ENCODE results near the gene SNU13.

DNA sequence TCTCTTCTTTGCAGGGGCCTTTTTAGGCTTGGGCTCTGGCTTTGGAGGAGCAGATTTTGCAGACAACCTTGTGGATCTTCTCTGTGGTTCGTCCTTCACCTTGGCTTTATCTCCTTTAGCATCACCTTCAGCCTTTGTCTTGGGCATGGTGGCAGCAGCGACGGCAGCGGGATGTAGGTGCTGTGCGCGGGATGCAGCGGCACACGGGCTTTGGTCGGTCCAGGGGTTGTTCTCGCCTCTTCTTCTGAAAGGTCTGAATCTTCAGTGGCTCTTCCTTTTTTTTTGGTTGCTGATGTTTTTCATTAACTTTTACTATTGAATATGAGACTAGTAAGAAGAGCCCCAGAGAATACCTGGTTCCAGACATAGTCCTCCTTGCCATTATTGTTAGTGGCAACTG, 20.7 kb upstream of the SNU13 start:
- no peak for TF ChIP-seq POLR2A (IDR thresholded peaks at IDR 0.05)
- TF ChIP-seq, protein P1, sequence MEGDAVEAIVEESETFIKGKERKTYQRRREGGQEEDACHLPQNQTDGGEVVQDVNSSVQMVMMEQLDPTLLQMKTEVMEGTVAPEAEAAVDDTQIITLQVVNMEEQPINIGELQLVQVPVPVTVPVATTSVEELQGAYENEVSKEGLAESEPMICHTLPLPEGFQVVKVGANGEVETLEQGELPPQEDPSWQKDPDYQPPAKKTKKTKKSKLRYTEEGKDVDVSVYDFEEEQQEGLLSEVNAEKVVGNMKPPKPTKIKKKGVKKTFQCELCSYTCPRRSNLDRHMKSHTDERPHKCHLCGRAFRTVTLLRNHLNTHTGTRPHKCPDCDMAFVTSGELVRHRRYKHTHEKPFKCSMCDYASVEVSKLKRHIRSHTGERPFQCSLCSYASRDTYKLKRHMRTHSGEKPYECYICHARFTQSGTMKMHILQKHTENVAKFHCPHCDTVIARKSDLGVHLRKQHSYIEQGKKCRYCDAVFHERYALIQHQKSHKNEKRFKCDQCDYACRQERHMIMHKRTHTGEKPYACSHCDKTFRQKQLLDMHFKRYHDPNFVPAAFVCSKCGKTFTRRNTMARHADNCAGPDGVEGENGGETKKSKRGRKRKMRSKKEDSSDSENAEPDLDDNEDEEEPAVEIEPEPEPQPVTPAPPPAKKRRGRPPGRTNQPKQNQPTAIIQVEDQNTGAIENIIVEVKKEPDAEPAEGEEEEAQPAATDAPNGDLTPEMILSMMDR (IDR thresholded peaks at IDR 0.05): no peak

Measured in body of pancreas (tissue), 4 donors.